Activated CD4-positive, CD25-positive, alpha-beta regulatory T cell treated with anti-CD3 and anti-CD28 coated beads, Interleukin-2, amount 50 U/mL, for 24 hours (primary cell): ENCODE results near the gene PPP1CA.
A peak's percentile ranks its signal among the peaks of the same experiment; 100 is the strongest.
"Not testable (repeated sequence)": the region's sequence is repeated elsewhere in the genome, so short reads cannot be mapped to it uniquely, and the experiment has no call there.

Source experiments
- ATAC-seq, 2 donors: fragments of 150-1000 bp; cut with Tn5 transposase; one replicate each; pipeline ENCODE4 v1.10.0; 2021; ENCODE audit warnings: mild to moderate bottlenecking in 1 of 2, moderate library complexity in 1 of 2

Gene PPP1CA

DNA sequence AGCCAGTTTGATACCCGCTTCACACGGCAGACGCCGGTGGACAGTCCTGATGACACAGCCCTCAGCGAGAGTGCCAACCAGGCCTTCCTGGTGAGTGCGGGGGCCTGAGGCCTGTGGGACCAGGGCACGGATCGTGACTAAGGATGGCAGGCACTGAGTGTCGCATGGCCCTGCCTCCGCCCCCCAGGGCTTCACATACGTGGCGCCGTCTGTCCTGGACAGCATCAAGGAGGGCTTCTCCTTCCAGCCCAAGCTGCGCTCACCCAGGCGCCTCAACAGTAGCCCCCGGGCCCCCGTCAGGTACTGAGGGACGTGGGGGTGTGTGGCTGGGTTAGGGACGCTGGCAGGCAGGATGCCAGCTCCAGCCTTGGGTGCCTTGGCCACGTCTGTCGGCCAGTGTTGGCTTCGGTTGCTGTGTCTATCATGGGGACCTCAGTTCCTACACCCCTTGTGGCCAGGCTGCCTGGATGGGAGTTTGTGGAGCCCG is 32.8 kb upstream of the PPP1CA start:
- no peak for ATAC-seq

DNA sequence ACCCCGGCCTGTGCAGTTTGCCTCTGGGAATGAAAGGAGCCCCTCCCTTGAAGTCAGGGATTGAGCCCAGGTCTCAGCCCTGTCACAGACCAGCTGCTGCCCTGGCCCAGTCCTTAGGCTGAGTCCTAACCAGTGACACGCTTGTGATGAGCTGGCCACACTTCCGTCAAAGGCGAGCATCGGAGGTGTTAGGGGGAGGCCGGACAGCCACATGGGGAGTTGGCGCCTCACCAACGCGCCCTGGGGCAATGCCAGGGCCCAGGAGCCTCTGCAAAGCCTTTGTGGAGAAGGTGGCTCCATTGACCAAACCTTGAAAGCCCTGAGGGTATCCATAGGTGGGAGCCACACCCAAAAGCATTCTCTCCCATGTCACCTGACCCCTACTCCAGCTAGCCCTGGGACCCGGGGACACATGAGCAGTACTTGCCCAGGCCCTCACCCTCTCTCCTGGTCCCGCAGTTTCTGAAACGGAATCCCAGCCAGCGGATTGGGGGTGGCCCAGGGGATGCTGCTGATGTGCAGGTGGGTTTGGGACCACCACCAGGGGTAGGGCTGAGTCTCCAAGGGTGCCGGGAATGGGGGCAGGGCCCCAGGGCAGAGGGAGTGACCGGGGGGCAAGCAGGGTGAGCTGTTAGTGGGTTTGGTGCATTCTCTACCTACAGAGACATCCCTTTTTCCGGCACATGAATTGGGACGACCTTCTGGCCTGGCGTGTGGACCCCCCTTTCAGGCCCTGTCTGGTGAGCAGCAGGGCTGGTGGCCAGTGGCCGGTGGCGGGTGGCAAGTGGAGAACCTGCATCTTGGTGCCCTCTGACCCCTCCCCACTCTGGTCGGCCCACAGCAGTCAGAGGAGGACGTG is 32.1 kb upstream of the PPP1CA start:
- ATAC-seq = no peak

DNA sequence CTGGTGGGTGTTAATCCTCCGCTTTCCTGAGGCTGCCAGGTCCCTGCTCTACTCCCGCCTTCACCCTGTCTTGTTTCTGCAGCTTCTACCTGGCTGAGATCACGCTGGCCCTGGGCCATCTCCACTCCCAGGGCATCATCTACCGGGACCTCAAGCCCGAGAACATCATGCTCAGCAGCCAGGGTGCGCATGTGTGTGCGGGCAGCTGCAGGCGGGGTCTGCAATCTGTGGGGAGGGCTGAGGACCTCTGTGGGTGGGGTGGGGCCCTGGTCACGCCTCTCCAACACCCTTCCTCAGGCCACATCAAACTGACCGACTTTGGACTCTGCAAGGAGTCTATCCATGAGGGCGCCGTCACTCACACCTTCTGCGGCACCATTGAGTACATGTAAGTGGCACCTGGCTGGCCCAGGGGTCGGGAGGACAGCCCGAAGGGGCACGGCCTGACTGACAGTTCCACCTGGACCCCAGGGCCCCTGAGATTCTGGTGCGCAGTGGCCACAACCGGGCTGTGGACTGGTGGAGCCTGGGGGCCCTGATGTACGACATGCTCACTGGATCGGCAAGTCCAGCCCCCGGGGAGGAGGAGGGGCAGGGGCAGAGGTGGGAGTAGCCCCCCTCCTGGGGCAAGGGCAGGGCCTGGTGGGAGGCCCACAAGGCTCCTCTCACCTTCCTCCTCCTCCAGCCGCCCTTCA is 31.1 kb upstream of the PPP1CA start:
- no peak for ATAC-seq

DNA sequence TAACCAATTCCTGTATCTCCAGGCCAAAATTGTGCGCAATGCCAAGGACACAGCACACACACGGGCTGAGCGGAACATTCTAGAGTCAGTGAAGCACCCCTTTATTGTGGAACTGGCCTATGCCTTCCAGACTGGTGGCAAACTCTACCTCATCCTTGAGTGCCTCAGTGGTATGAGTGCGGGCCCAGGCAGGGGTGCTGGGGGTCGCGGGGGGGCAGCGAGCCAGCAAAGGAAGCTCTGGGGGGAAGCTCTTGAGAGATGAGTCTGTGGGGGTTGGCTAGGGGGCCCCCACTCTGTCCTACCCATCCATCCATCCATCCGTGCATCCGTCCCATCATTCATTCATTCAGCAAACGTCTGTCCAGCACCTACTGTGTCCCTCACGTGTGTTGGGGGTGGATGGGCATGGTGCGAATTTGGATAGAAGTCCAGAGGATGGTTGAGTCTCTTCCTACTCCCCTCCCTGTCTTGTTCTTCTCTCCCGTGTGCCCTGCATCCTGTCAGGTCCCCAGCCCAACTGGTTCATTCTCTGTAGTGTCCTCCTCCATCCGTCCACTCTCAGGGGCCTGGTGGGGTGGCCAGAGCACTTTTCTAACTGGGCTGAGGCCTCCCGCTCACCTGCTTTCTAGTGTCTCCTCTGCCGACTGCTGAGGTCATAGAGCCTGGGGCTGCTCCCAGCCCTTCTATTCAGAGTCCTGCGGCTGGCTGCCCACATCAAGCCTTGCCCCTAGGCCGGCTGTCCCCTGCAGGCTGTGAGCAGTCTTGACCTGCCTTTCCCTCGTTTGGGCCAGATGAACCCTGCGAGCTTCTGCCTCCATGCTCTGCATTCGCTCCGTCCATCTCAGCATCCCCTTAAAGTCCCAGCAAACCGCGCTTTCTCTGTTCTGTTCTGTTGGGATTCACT is 29.9 kb upstream of the PPP1CA start:
- no peak for ATAC-seq

DNA sequence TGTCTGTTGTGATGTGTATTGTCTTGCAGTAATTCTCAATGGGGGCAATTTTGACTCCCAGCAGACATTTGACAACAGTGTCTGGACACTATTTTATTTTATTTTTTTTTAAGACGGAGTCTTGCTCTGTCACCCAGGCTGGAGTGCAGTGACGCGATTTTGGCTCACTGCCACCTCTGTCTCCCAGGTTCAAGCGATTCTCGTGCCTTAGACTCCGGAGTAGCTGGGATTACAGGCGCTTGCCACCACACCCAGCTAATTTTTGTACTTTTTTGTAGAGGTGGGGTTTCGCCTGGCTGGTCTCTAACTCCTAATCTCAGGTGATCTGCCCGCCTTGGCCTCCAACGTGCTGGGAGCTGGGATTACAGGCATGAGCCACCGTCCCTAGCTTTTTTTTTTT is 28.1 kb upstream of the PPP1CA start:
- ATAC-seq = no peak

DNA sequence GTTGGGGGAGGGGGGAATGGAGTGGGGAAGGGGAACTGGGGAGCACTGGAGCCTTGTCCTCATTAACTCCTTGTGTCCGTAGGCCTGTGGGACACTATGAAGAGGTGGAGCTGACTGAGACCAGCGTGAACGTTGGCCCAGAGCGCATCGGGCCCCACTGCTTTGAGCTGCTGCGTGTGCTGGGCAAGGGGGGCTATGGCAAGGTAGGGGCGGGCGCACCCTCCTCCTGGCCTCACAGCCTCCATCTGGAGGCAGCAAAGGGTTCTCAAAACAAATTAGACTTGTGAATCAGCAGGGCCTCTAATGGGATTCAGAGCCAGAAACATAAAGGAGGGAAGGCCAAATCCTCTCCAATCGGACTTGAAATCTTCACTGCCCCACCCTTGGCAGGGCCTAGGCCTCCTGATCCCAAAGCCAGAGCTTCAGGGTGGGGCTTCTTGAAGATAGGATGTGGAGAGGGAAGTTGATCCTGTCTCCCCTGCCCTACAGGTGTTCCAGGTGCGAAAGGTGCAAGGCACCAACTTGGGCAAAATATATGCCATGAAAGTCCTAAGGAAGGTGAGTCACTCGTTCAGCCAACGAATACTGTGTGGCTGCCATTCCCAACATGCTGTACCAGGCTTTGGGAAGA is 27.5 kb upstream of the PPP1CA start:
- no peak for ATAC-seq

DNA sequence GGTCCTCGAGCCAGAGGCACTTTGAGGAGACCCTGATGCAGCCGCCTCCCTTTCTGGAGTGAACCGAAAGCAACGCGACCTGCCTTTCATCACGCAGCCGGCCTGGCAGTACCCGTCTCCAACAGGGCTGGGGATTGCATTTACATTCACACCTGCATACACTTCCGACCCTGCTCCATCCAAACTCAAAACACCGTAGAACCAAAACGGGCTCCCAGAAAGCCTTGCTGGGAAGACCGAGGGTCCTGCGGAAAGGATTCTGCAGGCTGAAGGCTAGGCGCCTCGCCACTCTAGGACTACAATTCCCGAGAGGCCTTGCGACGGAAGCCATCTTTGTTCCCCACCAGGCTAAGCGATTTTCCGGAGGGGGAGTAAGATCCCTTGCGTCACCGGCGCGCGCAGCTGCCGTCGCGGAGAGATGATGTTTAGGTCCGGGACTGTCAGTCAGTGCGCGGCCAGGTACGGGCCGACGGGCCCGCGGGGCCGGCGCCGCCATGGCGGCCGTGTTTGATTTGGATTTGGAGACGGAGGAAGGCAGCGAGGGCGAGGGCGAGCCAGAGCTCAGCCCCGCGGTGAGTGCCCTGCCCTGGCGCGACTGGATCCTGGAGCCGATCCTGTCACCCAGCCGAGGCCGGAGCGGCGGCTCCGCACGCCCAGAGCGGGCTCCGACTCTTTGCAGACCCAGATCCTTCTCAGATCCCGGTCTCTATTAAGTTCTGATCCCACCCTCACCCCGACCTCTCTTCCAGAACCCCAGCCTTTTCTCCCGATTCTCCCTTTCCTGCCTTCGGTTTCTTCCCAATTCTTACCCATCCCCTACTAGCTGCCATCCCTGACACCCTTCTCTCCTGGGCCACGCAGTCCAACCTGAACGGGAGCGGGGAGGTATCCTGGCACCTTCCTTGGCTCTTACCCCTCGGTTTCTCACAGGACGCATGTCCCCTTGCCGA is 26.7 kb upstream of the PPP1CA start, which contains the start of gene RPS6KB2:
Gene RPS6KB2, plus strand, starts transcription at position 443 of the 950 bp plus-strand sequence. Its CDS starts 52 bp downstream, at position 495.
- ATAC-seq = peak; percentile 88 to 90

DNA sequence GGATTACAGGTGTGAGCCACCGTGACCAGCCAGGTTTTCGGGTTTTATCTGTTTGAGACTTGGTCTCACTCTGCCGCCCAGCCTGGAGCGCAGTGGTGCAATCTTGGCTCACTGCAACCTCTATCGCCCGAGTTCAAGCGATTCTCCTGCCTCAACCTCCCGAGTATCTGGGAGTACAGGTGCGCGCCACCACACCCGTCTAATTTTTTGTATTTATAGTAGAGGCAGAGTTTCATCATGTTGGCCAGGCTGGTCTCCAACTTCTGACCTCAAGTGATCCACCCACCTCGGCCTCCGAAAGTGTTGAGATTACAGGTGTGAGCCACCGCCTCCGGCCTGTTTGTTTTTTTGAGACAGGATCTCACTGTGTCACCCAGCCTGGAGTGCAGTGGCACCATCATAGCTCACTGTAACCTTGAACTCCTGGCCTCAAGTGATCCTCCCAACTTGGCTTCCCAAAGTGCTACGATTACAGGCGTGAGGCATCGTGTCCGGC is 25.8 kb upstream of the PPP1CA start:
- not testable (repeated sequence) for ATAC-seq

DNA sequence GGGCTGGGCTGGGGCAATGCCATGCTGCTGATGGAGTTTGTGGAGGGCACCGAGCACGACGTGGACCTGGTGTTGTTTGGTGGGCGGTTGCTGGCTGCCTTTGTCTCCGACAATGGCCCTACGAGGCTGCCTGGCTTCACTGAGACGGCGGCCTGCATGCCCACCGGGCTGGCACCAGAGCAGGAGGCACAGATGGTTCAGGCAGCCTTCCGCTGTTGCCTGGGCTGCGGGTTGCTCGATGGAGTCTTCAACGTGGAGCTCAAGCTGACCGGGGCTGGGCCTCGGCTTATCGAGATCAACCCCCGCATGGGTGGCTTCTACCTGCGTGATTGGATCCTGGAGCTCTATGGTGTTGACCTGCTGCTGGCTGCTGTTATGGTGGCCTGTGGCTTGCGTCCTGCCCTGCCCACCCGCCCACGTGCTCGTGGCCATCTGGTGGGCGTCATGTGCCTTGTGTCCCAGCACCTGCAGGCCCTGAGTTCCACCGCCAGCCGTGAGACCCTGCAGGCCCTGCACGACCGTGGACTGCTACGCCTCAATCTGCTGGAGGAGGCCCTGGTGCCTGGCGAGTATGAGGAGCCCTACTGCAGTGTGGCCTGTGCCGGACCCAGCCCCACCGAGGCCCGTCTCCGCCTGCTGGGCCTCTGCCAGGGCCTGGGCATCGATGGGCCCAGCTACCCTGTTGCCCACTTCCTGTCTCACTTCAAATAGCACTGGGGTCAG is 22.4 kb upstream of the PPP1CA start:
- ATAC-seq = no peak

DNA sequence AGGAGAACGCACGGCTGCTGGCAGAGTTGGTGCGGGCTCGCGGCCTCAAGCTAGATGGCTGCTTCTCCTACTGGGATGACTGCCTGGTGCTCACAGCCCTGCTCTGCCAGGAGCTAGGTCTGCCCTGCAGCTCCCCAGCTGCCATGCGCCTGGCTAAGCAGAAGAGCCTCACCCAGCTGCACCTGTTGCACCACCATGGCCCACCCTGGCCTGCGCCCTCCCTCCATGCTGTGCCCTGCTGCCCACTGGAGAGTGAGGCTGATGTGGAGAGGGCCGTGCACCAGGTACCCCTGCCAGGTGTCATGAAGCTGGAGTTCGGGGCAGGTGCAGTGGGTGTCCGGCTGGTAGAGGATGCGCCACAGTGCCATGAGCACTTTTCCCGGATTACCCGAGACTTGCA is 21.8 kb upstream of the PPP1CA start:
- no peak for ATAC-seq

DNA sequence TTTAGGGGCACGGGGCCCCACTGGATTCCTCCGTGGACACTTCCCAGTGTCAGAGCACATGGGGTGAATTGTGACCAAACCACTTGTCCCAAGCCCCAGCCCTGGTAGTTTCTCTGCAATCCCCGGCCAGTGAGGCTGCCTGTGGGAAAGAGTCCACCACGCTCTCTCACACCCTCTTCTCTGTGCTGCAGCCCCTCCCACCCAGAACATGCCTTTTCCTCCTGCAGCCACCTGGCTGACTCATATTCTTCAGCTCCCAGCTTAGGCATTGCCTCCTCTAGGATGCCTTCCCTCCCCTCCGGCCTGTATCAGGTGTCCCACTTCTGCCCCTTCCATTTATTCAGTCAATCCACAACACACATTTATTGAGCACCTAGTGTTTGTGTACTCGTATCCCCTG is 21.2 kb upstream of the PPP1CA start:
- no peak for ATAC-seq

DNA sequence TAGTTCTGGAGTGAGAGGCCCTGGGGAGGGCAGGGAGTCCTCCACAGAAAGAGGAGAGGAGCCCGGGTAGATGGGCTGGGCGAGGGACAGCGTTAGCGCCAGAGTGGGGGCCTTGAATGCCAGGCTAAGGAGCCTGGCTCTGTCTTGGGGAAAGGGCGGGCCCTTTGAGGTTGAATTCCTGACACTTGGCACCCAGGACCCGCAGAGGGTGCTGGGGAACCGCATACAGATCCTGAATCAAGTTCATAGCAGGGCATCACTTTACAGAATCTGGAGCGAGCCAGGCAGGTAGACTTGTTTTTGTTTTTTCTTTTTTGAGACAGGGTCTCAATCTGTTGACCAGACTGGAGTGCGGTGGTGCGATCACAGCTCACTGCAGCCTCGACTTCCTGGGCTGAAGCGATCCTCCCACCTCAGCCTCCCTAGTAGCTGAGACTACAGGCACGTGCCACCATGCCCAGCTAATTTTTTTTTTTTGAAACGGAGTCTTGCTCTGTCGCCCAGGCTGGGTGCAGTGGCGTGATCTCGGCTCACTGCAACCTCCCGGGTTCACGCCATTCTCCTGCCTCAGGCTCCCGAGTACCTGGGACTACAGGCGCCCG is 19.9 kb upstream of the PPP1CA start:
- ATAC-seq = no peak

DNA sequence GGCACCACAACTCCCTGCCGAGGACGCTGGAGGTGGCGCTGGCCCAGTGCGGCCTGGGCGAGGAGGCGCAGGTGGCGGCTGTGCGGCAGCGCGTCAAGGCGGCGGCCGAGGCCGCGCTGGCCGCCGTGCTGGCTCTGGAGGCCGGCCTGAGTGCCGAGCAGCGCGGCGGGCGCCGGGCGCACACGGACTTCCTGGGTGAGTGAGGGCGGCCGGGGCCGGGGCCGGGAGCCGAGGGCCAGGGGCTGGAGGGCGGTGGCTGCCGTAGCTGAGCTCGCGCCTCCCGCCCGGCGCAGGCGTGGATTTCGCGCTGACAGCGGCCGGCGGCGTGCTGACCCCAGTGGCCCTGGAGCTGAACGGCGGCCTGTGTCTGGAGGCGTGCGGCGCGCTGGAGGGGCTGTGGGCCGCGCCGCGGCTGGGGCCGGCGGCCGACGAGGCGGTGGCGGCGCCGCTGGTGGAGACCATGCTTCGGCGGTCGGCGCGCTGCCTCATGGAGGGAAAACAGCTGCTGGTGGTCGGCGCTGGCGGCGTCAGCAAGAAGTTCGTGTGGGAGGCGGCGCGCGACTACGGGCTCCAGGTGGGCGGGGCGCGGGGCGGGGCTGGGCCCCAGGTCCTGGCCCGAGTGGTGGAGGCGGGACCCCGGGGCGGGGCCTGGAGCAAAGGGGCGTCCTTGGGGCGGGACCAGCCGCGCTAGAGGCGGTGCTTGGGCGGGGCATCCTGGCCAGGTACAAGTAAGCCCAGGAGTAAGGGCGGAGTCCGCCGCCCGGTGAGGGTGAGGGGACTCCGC is 19.2 kb upstream of the PPP1CA start:
- peak; percentile 90 for ATAC-seq

DNA sequence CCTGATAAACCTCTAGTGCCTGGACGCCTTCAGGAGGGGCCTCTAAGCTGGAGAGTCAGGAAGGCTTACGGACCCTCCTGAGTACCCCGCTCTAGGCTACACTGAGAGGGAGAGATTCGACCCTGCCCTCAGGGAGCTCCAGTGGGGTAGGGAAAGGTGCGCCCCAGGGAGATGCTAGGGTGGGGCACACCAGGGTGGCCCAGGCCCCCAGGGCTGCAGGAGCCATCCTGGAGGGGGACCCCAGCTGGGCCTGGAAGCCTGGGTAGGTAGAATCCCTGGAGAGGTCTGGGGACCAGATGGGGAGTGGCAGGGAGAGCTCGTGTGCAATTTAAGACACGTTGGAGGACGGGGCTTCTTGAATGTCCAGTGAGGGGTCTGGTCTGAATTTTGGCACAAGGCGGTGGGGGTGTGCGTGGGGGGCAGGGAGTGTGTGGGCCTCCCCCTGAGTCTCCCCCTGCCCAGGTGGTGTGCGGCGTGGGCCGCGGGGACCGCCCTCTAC is 18.5 kb upstream of the PPP1CA start:
- no peak for ATAC-seq

DNA sequence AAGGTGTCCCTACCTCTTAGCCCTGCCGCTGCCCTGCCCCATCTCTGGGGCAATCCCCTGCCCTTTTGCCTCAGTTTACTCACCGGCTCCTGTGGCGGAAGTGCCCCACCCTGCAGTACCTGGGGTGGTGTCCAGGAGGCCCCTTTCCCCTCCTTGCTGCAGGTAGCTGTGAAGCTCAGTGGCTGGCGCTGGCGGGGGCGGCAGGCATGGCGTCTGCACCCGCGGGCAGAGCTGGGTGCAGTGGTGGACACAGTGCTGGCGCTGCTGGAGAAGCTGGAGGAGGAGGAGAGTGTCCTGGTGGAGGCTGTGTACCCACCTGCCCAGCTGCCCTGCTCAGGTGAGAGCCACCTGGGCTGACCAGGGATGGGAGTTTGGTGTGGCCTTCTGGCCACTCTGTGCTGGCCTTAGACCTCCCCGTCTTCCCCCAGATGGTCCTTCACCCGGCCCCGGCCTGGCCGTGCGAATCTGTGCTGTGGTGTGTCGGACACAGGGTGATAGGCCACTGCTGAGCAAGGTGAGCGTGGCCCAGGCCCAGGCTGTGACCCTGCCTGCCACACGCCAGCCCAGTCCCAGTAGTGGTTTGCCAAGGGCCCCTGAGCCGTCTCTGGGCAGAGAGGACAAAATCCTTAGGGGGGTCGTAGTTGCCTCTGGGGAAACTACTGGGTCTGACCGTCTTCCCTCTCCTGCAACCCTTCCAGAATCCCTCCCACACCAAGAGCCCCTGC is 17.8 kb upstream of the PPP1CA start:
- no peak for ATAC-seq

DNA sequence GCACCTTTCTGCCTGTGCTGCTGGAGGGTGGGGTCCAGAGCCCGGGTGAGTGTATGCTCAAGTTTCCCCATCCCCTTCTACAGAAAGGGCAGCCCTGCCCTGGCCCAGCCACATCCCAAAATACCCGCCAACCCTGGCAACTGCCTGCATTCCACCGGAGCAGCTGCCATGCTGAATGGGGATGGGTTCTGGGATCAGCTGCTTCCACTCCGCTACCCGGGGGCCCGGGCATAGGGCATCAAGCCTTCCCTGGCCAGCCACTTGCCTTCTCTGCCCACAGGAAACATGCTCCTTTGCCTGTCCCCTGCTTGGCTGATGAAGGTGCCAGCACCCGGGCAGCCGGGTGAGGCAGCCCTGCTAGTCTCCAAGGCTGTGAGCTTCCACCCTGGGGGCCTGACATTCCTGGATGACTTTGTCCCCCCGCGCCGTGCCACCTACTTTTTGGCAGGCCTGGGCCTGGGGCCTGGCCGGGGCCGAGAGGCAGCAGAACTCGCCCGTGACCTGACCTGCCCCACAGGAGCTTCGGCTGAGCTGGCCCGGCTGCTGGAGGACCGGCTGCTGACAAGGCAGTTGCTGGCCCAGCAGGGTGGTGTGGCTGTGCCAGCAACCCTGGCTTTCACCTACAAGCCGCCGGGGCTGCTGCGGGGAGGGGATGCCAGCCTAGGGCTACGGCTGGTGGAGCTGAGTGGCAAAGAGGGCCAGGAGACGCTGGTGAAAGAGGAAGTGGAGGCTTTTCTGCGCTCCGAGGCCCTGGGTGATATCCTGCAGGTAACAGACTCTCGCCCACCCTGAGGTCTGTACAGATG is 17.0 kb upstream of the PPP1CA start:
- no peak for ATAC-seq

DNA sequence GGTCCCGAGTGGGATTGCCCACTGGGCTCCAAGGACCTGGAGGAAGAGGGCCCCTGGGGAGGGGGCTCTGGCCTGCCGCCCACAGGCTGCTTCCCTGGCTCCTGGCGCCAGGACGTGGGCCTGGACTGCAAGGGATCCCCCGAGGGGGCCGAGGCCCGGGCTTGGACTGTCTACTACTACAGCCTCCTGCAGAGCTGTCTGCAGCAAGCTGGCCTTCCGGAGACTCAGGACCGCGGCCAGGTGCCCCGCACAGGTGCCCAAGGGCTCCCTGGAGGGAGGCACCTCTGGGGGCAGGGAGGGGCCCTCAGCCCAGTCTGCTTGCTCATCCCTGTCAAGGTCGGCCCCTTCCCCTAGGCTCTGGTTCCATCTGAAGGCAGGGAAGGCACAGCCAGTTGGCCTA is 15.8 kb upstream of the PPP1CA start:
- ATAC-seq = no peak
